Rectal smooth muscle tissue (tissue), 1 donor: Measurements from ENCODE around the gene CYTH4.

Experiments used
- H3K27ac ChIP-seq: one replicate; pipeline ENCODE4 v1.7.0; 2013; ENCODE audit warnings: low read depth, low read length, inconsistent platforms
- H3K27me3 ChIP-seq: one replicate; pipeline ENCODE4 v1.7.0; 2013; ENCODE audit warnings: low read length; ENCODE audit not compliant: control insufficient read depth, insufficient read depth
- H3K36me3 ChIP-seq: one replicate; pipeline ENCODE4 v1.7.0; 2013; ENCODE audit warnings: low read length; ENCODE audit not compliant: control insufficient read depth, insufficient read depth
- H3K4me1 ChIP-seq: one replicate; pipeline ENCODE4 v1.7.0; 2013; ENCODE audit warnings: low read length; ENCODE audit not compliant: control insufficient read depth, insufficient read depth
- H3K4me3 ChIP-seq: one replicate; pipeline ENCODE4 v1.7.0; 2013; ENCODE audit warnings: low read length
- H3K9ac ChIP-seq: one replicate; pipeline ENCODE4 v1.7.0; 2013; ENCODE audit warnings: low read length

The CYTH4 gene

GRCh38 chr22:37363261-37363992 lies 81.1 kb downstream of the CYTH4 start:
- Histone ChIP-seq H3K27me3 (no peaks in the 10 kb centered on the region), H3K27ac (no peak overlapping the region), H3K36me3 (no peaks in the 10 kb centered on the region), H3K4me1 (no peaks in the 10 kb centered on the region), H3K9ac (no peak overlapping the region), H3K4me3 (no peak overlapping the region)
